ENCODE results near the gene GDI1.

GDI1 gene

GRCh38 chrX:154409222-154409871 lies 27.6 kb upstream of the GDI1 start, which contains the start of gene DNASE1L1:
Gene DNASE1L1, minus strand, starts transcription at chrX:154409254. Its CDS starts 3,686 bp downstream, at chrX:154405568.
- DNase-seq (ENCODE audit: low read depth) = no peak

- DNase-seq (ENCODE audit: low read depth) = peak; percentile 34
Observed at GRCh38 chrX:154411981-154412340, 25.0 kb upstream of the GDI1 start.

- peak; percentile 19 for DNase-seq (ENCODE audit: low read depth)
Observed at GRCh38 chrX:154412468-154412867, 24.5 kb upstream of the GDI1 start.

- no peak for DNase-seq (ENCODE audit: low read depth)
Observed at GRCh38 chrX:154413142-154413541, 23.8 kb upstream of the GDI1 start.

- no peak for DNase-seq (ENCODE audit: low read depth)
Observed at GRCh38 chrX:154417157-154417556, 19.8 kb upstream of the GDI1 start.

GRCh38 chrX:154419189-154419588 lies 17.8 kb upstream of the GDI1 start:
- no peak for DNase-seq (ENCODE audit: low read depth)

DNA sequence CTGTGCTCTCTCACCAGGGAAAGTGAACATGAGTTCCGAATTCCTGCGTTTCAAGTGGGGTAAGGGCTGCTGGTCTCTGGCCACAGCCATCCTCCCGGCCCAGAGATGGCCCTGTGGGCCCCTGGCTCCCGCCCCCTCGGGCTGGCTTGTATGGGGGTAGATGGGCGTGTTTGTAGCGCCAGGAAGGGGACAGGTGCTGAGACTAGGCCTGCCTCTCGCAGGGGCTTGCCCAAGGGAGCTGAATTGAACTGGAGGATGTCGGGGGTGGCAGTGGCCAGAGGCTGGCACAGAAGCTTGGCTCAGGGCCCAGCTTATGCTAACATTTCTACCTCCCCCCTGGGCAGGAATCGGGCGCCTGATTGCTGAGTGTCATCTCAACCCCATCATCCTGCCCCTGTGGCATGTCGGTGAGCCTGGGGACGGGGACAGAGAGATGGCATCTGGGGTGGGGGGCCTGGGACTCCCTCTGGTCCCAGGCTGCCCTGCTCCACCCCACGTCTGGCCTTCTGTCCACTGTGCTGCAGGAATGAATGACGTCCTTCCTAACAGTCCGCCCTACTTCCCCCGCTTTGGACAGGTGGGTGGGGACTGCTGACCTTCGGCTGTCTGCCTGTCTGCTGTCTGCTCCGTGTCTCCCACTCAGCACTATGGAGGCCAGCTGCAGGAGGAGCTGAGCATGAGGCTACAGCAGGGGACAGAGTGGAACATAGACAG lies 17.1 kb upstream of the GDI1 start:
- no peak for DNase-seq (ENCODE audit: low read depth)

GRCh38 chrX:154420402-154420756 lies 16.6 kb upstream of the GDI1 start:
- DNase-seq (ENCODE audit: low read depth) = no peak

DNA sequence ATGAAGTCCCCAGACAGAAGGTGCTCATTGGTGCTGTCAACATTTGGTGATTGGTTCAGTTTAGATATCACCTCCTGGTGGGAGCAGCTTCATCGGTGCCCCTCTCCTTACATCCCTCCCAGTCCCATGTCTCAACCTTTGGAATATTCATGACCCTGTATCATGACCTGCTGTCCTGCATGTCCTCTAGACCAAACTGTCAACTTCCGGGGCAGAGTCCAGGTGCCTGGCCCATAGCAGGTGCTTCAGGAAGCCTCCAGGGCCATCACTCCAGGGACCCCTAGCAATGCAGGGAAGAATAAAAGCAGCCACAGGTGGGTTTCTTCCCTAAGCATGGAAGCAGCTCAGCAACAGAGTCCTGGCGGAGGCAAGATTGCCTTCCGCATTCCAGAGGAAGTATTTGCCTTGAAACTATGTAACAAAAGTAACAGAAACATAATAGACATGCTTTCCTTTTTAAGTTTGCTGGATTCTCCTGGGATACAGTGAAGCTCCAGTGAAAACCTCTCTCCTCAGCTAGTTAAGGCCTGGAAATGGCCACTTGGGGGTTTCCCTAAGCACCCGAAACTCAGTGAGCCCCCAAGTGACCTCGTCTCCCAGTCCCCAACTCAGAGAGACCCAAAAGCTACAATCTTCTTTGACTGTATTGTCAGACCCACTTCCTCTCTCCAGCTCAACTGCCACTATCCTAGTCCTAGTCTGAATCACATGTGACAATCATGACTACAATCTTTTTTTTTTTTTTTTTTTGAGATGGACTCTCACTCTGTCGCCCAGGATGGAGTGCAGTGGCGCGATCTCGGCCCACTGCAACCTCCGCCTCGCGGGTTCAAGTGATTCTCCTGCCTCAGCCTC lies 9.8 kb upstream of the GDI1 start:
- DNase-seq (ENCODE audit: low read depth) = no peak

GRCh38 chrX:154428176-154429171 lies 8.5 kb upstream of the GDI1 start, which contains the start of gene ATP6AP1:
Gene ATP6AP1, plus strand, starts transcription at chrX:154428677. Its CDS starts 16 bp downstream, at chrX:154428693.
- DNase-seq (ENCODE audit: low read depth) = peak; percentile 77

GRCh38 chrX:154429711-154430110 lies 7.2 kb upstream of the GDI1 start:
- no peak for DNase-seq (ENCODE audit: low read depth)

GRCh38 chrX:154430479-154430878 lies 6.5 kb upstream of the GDI1 start:
- no peak for DNase-seq (ENCODE audit: low read depth)

- no peak for DNase-seq (ENCODE audit: low read depth)
Observed at GRCh38 chrX:154430916-154431315, 6.0 kb upstream of the GDI1 start.

DNA sequence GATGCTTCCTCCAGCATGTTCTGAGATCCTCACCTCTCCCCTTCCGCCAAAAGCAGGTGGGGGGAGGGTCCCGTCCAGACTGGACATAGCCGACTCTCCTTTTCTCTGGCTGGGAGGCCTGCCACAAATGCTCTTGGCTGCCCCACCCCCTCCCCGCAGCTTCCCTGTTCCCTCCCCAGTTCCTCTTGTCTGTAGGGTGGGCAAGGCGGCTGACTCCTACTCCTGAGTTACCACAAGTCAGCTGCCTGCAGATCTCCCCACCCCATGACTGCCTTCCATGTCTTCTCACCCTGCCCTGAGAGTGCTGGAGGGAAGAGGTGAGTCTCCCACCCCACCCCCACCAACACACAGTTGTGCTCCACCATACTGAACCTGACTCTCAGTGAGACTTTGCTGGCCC lies 5.6 kb upstream of the GDI1 start:
- no peak for DNase-seq (ENCODE audit: low read depth)

DNA sequence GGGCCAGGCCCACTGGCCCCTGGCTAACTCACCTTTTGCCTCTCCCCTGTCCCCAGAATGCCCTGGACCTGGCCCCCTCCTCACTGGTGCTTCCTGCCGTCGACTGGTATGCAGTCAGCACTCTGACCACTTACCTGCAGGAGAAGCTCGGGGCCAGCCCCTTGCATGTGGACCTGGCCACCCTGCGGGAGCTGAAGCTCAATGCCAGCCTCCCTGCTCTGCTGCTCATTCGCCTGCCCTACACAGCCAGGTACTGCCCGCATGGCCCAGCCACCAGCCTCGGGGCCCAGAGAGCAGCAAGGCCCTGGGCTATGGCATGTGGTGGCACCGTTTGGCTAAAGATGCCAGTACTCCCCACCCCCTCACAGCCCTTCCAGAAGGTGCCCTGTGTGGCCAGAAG lies 4.7 kb upstream of the GDI1 start:
- DNase-seq (ENCODE audit: low read depth) = no peak

DNA sequence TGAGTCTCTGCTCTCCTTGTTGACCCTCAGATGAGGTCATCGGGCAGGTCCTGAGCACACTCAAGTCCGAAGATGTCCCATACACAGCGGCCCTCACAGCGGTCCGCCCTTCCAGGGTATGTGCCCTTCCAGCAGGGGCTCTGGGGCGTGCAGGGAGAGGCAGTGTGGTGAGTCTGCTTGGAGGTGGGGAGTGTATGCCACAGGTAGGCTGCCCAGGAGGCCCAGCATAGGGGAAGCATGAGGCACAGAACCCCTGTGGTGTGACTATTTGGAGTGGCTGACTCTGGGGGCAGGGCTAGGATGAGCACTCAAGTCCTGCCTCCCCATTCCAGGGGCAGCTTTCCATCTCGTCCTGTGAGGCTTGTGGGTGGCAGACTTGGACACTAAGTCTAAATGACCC lies 3.3 kb upstream of the GDI1 start:
- no peak for DNase-seq (ENCODE audit: low read depth)

DNA sequence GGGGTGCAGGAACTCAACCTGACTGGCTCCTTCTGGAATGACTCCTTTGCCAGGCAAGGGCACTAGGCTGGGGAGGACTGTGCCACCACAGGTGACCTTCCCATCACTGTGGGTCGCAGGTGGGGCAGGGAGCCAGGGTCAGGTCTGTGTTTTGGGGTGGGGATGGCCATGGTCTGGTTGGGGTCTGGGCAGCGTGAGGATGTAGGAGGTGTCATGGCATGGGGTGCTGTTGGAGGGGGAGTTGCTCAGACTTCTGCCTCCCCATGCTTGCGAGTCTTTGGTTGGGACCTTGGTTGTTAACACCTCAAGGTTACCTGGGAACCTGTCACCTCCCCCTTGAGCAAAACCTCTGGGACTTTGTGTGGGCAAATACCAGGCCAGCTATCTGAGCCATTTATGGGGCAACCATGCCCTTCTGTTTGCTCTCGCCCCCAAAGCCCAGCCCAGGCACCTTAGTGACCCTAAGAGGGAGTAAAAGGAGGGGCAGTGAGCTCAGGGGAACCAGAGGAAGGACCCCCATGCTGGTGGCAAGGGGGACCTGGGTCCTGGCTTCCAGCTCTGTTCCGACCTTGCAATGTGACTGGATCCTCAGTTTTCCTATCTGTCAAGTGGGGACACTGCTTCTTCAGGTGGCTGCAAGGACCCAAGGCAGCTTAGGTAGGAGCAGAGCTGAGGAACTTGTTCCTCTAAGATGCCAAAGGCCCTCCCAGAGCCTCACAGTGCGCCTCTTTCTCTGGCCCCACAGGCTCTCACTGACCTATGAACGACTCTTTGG lies 2.4 kb upstream of the GDI1 start:
- no peak for DNase-seq (ENCODE audit: low read depth)

GRCh38 chrX:154435171-154435733 lies 1.7 kb upstream of the GDI1 start:
- DNase-seq (ENCODE audit: low read depth) = no peak

GRCh38 chrX:154436374-154436982 lies 476 bp upstream of the GDI1 start:
- DNase-seq (ENCODE audit: low read depth) = peak; percentile 19

Measured in activated T-cell treated with anti-CD3 and anti-CD28 coated beads for 1 hour (primary cell).